ENCODE measurements around the gene ZBTB46.

- TF ChIP-seq, protein P1, sequence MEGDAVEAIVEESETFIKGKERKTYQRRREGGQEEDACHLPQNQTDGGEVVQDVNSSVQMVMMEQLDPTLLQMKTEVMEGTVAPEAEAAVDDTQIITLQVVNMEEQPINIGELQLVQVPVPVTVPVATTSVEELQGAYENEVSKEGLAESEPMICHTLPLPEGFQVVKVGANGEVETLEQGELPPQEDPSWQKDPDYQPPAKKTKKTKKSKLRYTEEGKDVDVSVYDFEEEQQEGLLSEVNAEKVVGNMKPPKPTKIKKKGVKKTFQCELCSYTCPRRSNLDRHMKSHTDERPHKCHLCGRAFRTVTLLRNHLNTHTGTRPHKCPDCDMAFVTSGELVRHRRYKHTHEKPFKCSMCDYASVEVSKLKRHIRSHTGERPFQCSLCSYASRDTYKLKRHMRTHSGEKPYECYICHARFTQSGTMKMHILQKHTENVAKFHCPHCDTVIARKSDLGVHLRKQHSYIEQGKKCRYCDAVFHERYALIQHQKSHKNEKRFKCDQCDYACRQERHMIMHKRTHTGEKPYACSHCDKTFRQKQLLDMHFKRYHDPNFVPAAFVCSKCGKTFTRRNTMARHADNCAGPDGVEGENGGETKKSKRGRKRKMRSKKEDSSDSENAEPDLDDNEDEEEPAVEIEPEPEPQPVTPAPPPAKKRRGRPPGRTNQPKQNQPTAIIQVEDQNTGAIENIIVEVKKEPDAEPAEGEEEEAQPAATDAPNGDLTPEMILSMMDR (conservative IDR thresholded peaks at IDR 0.05; ENCODE audit: low read length) = no peak
- no peak for TF ChIP-seq EZH2phosphoT487 (IDR thresholded peaks at IDR 0.05; ENCODE audit: borderline replicate concordance, low read depth, low read length)
Measured at GRCh38 chr20:63737945-63738686, 92.9 kb downstream of the ZBTB46 start.

All from OCI-LY7 (cell line).